Measurements from ENCODE around the gene DOK7.

- TF ChIP-seq CTCF (conservative IDR thresholded peaks at IDR 0.05 in 1 of 2, IDR thresholded peaks at IDR 0.05 in 1 of 2; ENCODE audit: low read depth in 1 of 2, low read length in 2 of 2) (no peak), EZH2 (IDR thresholded peaks at IDR 0.05; ENCODE audit: low read length, missing control alignments) (no peak)
Observed at GRCh38 chr4:3462321-3462789, 751 bp upstream of the DOK7 start.

All from fibroblast of lung (primary cell).